Panc1 (cell line): ENCODE data around the gene NDE1. TPM values are rescaled to one million over a fixed set of nuclear protein-coding genes. Genes with fewer than 3 reads are reported as not detected.

Experiments used
- ATAC-seq: fragments of 200-7000 bp; cut with Tn5 transposase; 2 replicates; pipeline ENCODE4 v1.9.1; 2020; ENCODE audit warnings: mild to moderate bottlenecking, moderate library complexity
- BruUV-seq: library from RNA; stranded (reverse); fragments of 400-500 nt; replicated peaks from 2 replicates; lab custom pipeline; 2021; lab: Mats Ljungman, UMichigan
- CTCF ChIA-PET: fragments of 300-600 bp; sonication (Branson Sonifier 250); formaldehyde crosslinking; loops from one replicate; lab custom pipeline; 2022; ENCODE audit warnings: antibody characterized with exemption; lab: Charles Lee
- POLR2A ChIA-PET: fragments of 300-600 bp; sonication (Branson Sonifier 250); formaldehyde crosslinking; loops from one replicate; lab custom pipeline; 2022; ENCODE audit warnings: antibody characterized with exemption; lab: Charles Lee
- DNase-seq: peaks from one replicate; pipeline ENCODE4 v3.0.0-alpha.2; 2010; ENCODE audit warnings: low read depth, low spot score
- H3K27ac ChIP-seq: 2 replicates; pipeline ENCODE4 v1.5.1; 2011; ENCODE audit warnings: mild to moderate bottlenecking, low read length, inconsistent platforms
- H3K27me3 ChIP-seq: fragments of 200-500 bp; sonication (Bioruptor generic); 2 replicates; pipeline ENCODE4 v1.6.0; 2014; ENCODE audit warnings: low read length, inconsistent platforms; ENCODE audit not compliant: control insufficient read depth, insufficient read depth
- H3K36me3 ChIP-seq: fragments of 200-500 bp; sonication (Bioruptor generic); 2 replicates; pipeline ENCODE4 v1.5.1; 2014; ENCODE audit warnings: inconsistent platforms, mild to moderate bottlenecking, low read length, moderate library complexity; ENCODE audit not compliant: control insufficient read depth, insufficient read depth
- H3K4me1 ChIP-seq: 2 replicates; pipeline ENCODE4 v1.5.1; 2011; ENCODE audit warnings: inconsistent platforms, mild to moderate bottlenecking, low read length, moderate library complexity; ENCODE audit not compliant: control insufficient read depth, insufficient read depth
- H3K4me3 ChIP-seq, 2 experiments: 2 replicates each; pipeline ENCODE4 v1.5.1; 2011 to 2012; ENCODE audit warnings: low read depth in 2 of 2, low read length in 2 of 2, mild to moderate bottlenecking in 2 of 2, inconsistent platforms in 1 of 2, moderate library complexity in 1 of 2
- H3K9me3 ChIP-seq: fragments of 200-500 bp; sonication (Bioruptor generic); 2 replicates; pipeline ENCODE4 v1.5.1; 2014; ENCODE audit warnings: low read depth, mild to moderate bottlenecking, inconsistent platforms, low read length, moderate library complexity; ENCODE audit not compliant: control insufficient read depth, insufficient read depth
- CTCF ChIP-seq: fragments of 450-650 bp; IDR thresholded peaks from 2 replicates; pipeline ENCODE4 v1.5.1; 2017; ENCODE audit warnings: mild to moderate bottlenecking
- POLR2AphosphoS5 ChIP-seq: IDR thresholded peaks from 2 replicates; pipeline ENCODE4 v1.6.1; 2012; ENCODE audit warnings: mild to moderate bottlenecking, low read depth, low read length, moderate library complexity
- REST ChIP-seq, 2 experiments: IDR thresholded peaks; 2 replicates each; pipeline ENCODE4 v1.6.1; 2011 to 2012; ENCODE audit warnings: low read depth in 2 of 2, control low read depth in 1 of 2, low read length in 1 of 2, mild to moderate bottlenecking in 1 of 2, moderate library complexity in 1 of 2; ENCODE audit not compliant: insufficient read depth in 1 of 2
- SIN3A ChIP-seq: IDR thresholded peaks from 2 replicates; pipeline ENCODE4 v1.6.1; 2012; ENCODE audit warnings: low read depth, mild to moderate bottlenecking, low read length, moderate library complexity, borderline replicate concordance; ENCODE audit not compliant: insufficient read depth
- TCF7L2 ChIP-seq: IDR thresholded peaks from 2 replicates; pipeline ENCODE4 v1.6.1; 2011; ENCODE audit warnings: mild to moderate bottlenecking, low read depth, low read length, inconsistent platforms
- in situ Hi-C: cut with HindIII; loops from 2 replicates; pipeline ENCODE4 v1.10.0; 2016; ENCODE audit warnings: low sequenced_read_pairs, low pct_unique_long_range_greater_than_20kb
- intact Hi-C: fragments of 100-400 bp; cut with micrococcal nuclease; formaldehyde crosslinking; loops from one replicate; pipeline ENCODE4 v1.10.0; 2022; ENCODE audit not compliant: unreplicated experiment
- total RNA-seq: library from RNA; stranded (reverse); gene quantifications from one replicate; pipeline ENCODE4 v1.2.1, GENCODE V29; 2021; ENCODE audit not compliant: unreplicated experiment

NDE1 gene
- total RNA-seq, 1 experiment from 2014 or later = 99.1 TPM

- DNase-seq (no peak), ATAC-seq (no peak)
- H3K36me3 ChIP-seq = no peaks in the 10 kb centered on the region; the same call in 1 of the 2 replicates
- H3K4me1 ChIP-seq = no peaks in the 10 kb centered on the region
- TF ChIP-seq SIN3A (no peak), REST (IDR thresholded peaks at IDR 0.05; ENCODE audit: insufficient read depth in 1 of 2, low read depth in 2 of 2, low read length in 1 of 2) (no peak), POLR2AphosphoS5 (no peak), CTCF (no peak), TCF7L2 (no peak)
- in situ Hi-C loops (no loop called here), intact Hi-C loops (no loop called here)
- BruUV-seq = no TSS peak
- H3K27me3 ChIP-seq = no peaks in the 10 kb centered on the region
- no peak overlapping the region for H3K27ac ChIP-seq
- no peaks in the 10 kb centered on the region for H3K9me3 ChIP-seq
- H3K4me3 ChIP-seq = no peak overlapping the region
- ChIA-PET CTCF (no interaction called here), POLR2A (no interaction called here)
These were observed 24.5 kb downstream of the NDE1 start for GRCh38 chr16:15674571-15674970.

GRCh38 chr16:15676506-15676905 is 26.5 kb downstream of the NDE1 start:
- Histone ChIP-seq H3K9me3 (no peaks in the 10 kb centered on the region), H3K4me3 (no peak overlapping the region), H3K36me3 (no peaks in the 10 kb centered on the region; the same call in 1 of the 2 replicates), H3K4me1 (no peaks in the 10 kb centered on the region), H3K27ac (no peak overlapping the region), H3K27me3 (no peaks in the 10 kb centered on the region)
- DNase-seq (no peak), ATAC-seq (no peak)
- no TSS peak for BruUV-seq
- TF ChIP-seq SIN3A (no peak), TCF7L2 (no peak), REST (IDR thresholded peaks at IDR 0.05; ENCODE audit: insufficient read depth in 1 of 2, low read depth in 2 of 2, low read length in 1 of 2) (no peak), CTCF (no peak), POLR2AphosphoS5 (no peak)
- intact Hi-C loops = no loop called here
- POLR2A ChIA-PET = no interaction called here
- CTCF ChIA-PET = no interaction called here
- in situ Hi-C loops = no loop called here
